Measurements from ENCODE around the gene GPR55. TPM values are rescaled to one million over a fixed set of nuclear protein-coding genes. Genes with fewer than 3 reads are reported as not detected.

GPR55 gene
- total RNA-seq, 1 experiment from 2014 or later = not detected

DNA sequence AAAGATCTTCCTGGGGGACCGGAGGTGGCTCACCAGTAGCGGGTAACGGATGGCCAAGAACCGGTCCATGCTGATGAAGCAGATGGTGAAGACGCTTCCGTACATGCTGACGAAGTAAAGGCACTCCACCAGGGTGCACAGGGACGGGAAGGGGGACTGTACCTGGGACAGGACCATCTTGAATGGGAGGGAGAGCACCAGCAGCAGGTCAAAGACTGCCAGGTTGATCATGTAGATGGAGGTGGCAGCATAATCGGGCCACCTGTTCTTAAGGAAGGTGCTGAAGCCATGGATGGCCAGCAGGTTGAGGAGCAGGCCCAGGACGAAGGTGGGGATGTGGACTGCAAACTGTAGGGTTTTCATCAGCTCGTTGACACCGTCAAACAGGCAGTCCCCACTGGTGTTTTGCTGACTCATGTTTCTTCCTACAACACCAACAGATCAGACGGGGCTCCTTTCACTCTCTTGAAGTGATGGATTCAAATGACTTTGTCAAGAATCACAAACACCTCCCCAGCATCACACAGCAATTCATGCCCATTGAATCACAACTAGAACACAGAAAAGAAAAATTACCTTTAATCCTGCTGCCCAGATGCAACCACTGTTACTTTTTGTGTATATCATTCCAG is 14.4 kb downstream of the GPR55 start:
- TF ChIP-seq EGR1 (IDR thresholded peaks at IDR 0.05; ENCODE audit: low read depth) = no peak
- no peak for TF ChIP-seq EZH2phosphoT487 (IDR thresholded peaks at IDR 0.05; ENCODE audit: borderline replicate concordance)
- no peak for TF ChIP-seq JUND (IDR thresholded peaks at IDR 0.05)
- no peak for TF ChIP-seq ZNF274 (IDR thresholded peaks at IDR 0.05; ENCODE audit: low read depth, low read length)
- no peak for TF ChIP-seq CEBPB (IDR thresholded peaks at IDR 0.05; ENCODE audit: low read depth)
- TF ChIP-seq TCF7L2 (IDR thresholded peaks at IDR 0.05; ENCODE audit: borderline replicate concordance, extremely low read depth, insufficient read depth, insufficient read length) = no peak
- TF ChIP-seq POLR2A (IDR thresholded peaks at IDR 0.05; ENCODE audit: borderline replicate concordance, extremely low read depth, insufficient read depth, insufficient read length) = no peak
- no peak for TF ChIP-seq ZFX (IDR thresholded peaks at IDR 0.05)
- TF ChIP-seq, protein P1, sequence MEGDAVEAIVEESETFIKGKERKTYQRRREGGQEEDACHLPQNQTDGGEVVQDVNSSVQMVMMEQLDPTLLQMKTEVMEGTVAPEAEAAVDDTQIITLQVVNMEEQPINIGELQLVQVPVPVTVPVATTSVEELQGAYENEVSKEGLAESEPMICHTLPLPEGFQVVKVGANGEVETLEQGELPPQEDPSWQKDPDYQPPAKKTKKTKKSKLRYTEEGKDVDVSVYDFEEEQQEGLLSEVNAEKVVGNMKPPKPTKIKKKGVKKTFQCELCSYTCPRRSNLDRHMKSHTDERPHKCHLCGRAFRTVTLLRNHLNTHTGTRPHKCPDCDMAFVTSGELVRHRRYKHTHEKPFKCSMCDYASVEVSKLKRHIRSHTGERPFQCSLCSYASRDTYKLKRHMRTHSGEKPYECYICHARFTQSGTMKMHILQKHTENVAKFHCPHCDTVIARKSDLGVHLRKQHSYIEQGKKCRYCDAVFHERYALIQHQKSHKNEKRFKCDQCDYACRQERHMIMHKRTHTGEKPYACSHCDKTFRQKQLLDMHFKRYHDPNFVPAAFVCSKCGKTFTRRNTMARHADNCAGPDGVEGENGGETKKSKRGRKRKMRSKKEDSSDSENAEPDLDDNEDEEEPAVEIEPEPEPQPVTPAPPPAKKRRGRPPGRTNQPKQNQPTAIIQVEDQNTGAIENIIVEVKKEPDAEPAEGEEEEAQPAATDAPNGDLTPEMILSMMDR (IDR thresholded peaks at IDR 0.05 in 2 of 3, conservative IDR thresholded peaks at IDR 0.05 in 1 of 3; ENCODE audit: borderline replicate concordance in 1 of 3, insufficient read depth in 1 of 3, low read depth in 2 of 3, low read length in 2 of 3) = no peak
- TF ChIP-seq, protein P2, sequence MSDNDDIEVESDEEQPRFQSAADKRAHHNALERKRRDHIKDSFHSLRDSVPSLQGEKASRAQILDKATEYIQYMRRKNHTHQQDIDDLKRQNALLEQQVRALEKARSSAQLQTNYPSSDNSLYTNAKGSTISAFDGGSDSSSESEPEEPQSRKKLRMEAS (IDR thresholded peaks at IDR 0.05) = no peak
- TF ChIP-seq CBX3 (IDR thresholded peaks at IDR 0.05; ENCODE audit: low read depth) = no peak
- TF ChIP-seq SP1 (IDR thresholded peaks at IDR 0.05; ENCODE audit: low read depth) = no peak
- TF ChIP-seq FOSL1 (IDR thresholded peaks at IDR 0.05; ENCODE audit: low read depth) = no peak
- no peaks in the 10 kb centered on the region for H3K27me3 ChIP-seq (ENCODE audit: insufficient read depth, low read length)
- H3K27ac ChIP-seq (ENCODE audit: low read depth, low read length) = no peak overlapping the region
- intact Hi-C loops (cut with micrococcal nuclease) = no loop called here
- no peaks in the 10 kb centered on the region for H3K79me2 ChIP-seq (ENCODE audit: insufficient read depth, low read length)
- H3K4me3 ChIP-seq (replicated peaks in 1 of 2; ENCODE audit: low read depth in 1 of 2, low read length in 2 of 2) = no peak overlapping the region
- DNase-seq (ENCODE audit: low read depth, low spot score) (no peak), ATAC-seq (no peak)
- no peaks in the 10 kb centered on the region for H4K20me1 ChIP-seq (ENCODE audit: insufficient read depth)
- peaks cover 19 to 30% of the 10 kb centered on the region in 2 experiments for H3K4me1 ChIP-seq (ENCODE audit: control insufficient read depth in 1 of 2, insufficient read depth in 2 of 2, low read length in 2 of 2)
- ChIA-PET CTCF (no interaction called here), POLR2A (no interaction called here), RAD21 (ENCODE audit: low non-redundant PET in 1 of 2, low total read pairs in 2 of 2, uncharacterized antibody in 2 of 2, unreplicated experiment in 2 of 2) (no interaction called here)
- no peaks in the 10 kb centered on the region for H3K9me3 ChIP-seq (ENCODE audit: control insufficient read depth in 1 of 2, insufficient read depth in 1 of 2, low read depth in 1 of 2, low read length in 2 of 2)
- no peaks in the 10 kb centered on the region for H3K36me3 ChIP-seq (ENCODE audit: control insufficient read depth in 1 of 2, insufficient read depth in 2 of 2, low read length in 2 of 2)
- H2AFZ ChIP-seq (ENCODE audit: low read depth, low read length, poor library complexity, severe bottlenecking) = no peak overlapping the region
- no TSS peak for BruUV-seq (replicated peaks)
- H3K9me2 ChIP-seq (ENCODE audit: insufficient read depth) = no peaks in the 10 kb centered on the region
- H3K9ac ChIP-seq (ENCODE audit: low read length) = no peak overlapping the region
- H3K4me2 ChIP-seq (ENCODE audit: low read length) = no peak overlapping the region

Measured in HCT116 (cell line).